ENCODE data around the gene TMEM45B.

DNA sequence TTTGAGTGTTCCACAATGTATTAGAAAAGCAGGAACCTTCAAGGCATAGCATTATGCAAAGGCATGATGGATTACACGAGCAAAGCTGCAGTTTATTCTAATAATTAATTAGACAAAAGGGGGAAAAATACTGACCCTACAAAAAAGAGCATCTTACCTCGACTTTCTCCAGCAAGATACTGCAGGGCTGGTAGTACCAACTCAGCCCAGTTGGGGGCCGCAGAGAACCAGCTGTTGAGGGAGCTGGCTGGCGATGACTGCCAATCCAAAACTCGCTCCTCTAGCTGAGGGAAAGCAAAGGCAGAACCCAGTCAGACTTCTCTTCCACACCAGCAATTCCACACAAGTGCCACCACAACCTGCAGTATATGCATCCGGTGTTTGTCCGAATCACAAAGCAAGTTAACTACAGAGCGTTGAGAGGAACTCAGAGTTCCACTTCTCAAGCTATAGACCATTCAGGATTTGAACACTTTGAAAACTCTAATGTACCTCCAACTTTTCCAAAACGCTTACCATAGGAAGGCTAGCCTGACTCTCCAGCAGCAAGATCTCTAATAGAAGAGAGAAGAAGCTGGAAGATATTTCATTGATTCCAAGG, 66.0 kb downstream of the TMEM45B start:
- TF ChIP-seq, protein P1, sequence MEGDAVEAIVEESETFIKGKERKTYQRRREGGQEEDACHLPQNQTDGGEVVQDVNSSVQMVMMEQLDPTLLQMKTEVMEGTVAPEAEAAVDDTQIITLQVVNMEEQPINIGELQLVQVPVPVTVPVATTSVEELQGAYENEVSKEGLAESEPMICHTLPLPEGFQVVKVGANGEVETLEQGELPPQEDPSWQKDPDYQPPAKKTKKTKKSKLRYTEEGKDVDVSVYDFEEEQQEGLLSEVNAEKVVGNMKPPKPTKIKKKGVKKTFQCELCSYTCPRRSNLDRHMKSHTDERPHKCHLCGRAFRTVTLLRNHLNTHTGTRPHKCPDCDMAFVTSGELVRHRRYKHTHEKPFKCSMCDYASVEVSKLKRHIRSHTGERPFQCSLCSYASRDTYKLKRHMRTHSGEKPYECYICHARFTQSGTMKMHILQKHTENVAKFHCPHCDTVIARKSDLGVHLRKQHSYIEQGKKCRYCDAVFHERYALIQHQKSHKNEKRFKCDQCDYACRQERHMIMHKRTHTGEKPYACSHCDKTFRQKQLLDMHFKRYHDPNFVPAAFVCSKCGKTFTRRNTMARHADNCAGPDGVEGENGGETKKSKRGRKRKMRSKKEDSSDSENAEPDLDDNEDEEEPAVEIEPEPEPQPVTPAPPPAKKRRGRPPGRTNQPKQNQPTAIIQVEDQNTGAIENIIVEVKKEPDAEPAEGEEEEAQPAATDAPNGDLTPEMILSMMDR (IDR thresholded peaks at IDR 0.05; ENCODE audit: insufficient read depth, low read length) = peak; percentile 64
- no peak for TF ChIP-seq GABPA (IDR thresholded peaks at IDR 0.05; ENCODE audit: low read depth)

Data from HL-60 (cell line).